Measurements from ENCODE around the gene HOXA7. TPM values are rescaled to one million over a fixed set of nuclear protein-coding genes. Genes with fewer than 3 reads are reported as not detected.
A peak's percentile ranks its signal among the peaks of the same experiment; 100 is the strongest.

Gene HOXA7
- total RNA-seq (2014; rRNA removed; shearing (Covaris generic); ENCODE audit: low replicate concordance) = 7.5 and 10.2 TPM in 2 replicates

DNA sequence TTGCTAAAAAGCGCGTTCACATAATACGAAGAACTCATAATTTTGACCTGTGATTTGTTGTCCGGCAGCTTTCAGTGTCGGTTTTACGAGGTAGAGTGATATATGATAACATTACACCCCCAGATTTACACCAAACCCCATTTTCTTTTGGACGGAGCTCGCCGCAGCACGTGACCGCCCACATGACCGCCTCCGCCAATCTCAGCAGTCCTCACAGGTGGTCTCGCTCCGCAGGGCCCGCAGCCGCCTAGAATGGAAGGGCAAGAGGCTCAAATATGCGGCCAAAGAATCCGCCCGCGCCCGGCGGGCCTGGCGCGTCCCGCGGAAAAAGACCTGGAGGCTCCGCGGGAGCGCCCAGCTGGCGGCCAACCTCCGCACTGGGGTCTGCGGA lies at the start of gene HOXA7:
TSS of gene HOXA7 (minus strand) at position 168 of the 391 bp plus-strand sequence. CDS start at position 38, 130 bp downstream.
- Histone ChIP-seq H3K79me2 (ENCODE audit: low read length) (no peaks in the 10 kb centered on the region), H3K27ac (ENCODE audit: low read length) (peak within 1 kb of the TSS; percentile 75), H3K4me1 (ENCODE audit: low read length) (peaks cover 52% of the 10 kb centered on the region), H3K27me3 (ENCODE audit: low read length) (no peaks in the 10 kb centered on the region), H3K9me2 (replicated peaks; ENCODE audit: insufficient read depth, low read length) (no peaks in the 10 kb centered on the region), H4K20me1 (ENCODE audit: insufficient read depth, low read depth, low read length) (no peaks in the 10 kb centered on the region), H3K9me3 (ENCODE audit: low read length) (no peaks in the 10 kb centered on the region), H3K4me2 (ENCODE audit: low read depth, low read length, poor library complexity, severe bottlenecking) (peak within 1 kb of the TSS; percentile 77), H2AFZ (ENCODE audit: low read length) (peak within 1 kb of the TSS; percentile 96), H3K36me3 (ENCODE audit: insufficient read depth, low read length) (no peaks in the 10 kb centered on the region), H3K4me3 (ENCODE audit: low read length) (peak within 1 kb of the TSS; percentile 69), H3K9ac (ENCODE audit: low read length) (peak within 1 kb of the TSS; percentile 78)
- DNase-seq = peak; percentile 90

DNA sequence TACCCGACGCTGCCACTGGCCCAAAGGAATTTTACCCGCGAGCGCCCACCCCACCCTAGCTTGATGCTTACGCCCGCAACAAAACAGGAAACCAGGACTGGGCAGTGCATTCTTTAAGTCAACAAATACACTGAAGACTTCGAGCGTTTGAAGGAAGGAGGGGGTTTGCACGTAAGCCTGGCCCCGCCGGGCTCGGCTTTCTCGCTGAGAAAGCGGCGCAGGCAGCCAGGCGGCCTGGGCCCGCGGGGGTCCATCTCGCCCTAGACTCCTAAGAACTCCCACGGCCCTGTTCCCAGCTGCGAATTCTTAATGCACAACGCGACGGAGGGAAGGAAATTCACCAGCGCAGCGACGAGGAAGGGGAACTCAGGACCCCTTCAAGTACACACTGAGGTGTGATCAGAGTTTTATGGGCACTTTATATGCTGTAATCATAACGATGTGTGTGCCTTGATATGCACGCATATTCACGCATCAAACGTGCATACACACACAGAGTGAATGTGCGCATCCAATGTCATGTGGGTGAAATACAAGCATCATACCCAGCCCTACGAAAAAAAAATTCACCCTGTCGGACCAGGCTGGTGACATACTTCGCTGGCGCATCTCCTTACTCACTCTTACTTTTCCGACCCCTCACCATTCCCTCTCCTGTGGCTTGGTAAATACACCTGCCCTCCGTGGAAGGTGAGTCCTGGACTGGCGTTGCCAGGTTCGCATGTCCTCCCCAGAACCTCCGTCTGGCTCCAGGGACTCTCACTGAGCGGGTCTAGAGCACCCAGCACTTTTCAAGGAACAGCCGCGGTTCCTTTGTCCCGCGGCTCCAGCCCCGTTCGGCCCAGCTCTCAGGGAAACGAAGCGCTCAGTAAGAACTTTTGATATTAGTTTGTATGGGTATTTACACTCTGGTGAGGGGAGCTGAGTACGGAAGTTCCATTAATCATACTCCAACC lies 49.1 kb upstream of the HOXA7 start:
- Histone ChIP-seq H3K79me2 (ENCODE audit: low read length) (no peaks in the 10 kb centered on the region), H3K27ac (ENCODE audit: low read length) (no peak overlapping the region), H3K4me2 (ENCODE audit: low read depth, low read length, poor library complexity, severe bottlenecking) (no peak overlapping the region), H3K4me1 (ENCODE audit: low read length) (peaks cover 14% of the 10 kb centered on the region), H3K27me3 (ENCODE audit: low read length) (no peaks in the 10 kb centered on the region), H3K36me3 (ENCODE audit: insufficient read depth, low read length) (no peaks in the 10 kb centered on the region), H3K4me3 (ENCODE audit: low read length) (no peak overlapping the region), H3K9ac (ENCODE audit: low read length) (no peak overlapping the region), H2AFZ (ENCODE audit: low read length) (no peak overlapping the region), H3K9me3 (ENCODE audit: low read length) (no peaks in the 10 kb centered on the region), H3K9me2 (replicated peaks; ENCODE audit: insufficient read depth, low read length) (no peaks in the 10 kb centered on the region), H4K20me1 (ENCODE audit: insufficient read depth, low read depth, low read length) (no peaks in the 10 kb centered on the region)
- no peak for DNase-seq

GRCh38 chr7:27204851-27205322 lies 48.4 kb upstream of the HOXA7 start:
- Histone ChIP-seq H2AFZ (ENCODE audit: low read length) (no peak overlapping the region), H3K4me1 (ENCODE audit: low read length) (peaks cover 19% of the 10 kb centered on the region), H3K9me2 (replicated peaks; ENCODE audit: insufficient read depth, low read length) (no peaks in the 10 kb centered on the region), H3K36me3 (ENCODE audit: insufficient read depth, low read length) (no peaks in the 10 kb centered on the region), H3K79me2 (ENCODE audit: low read length) (no peaks in the 10 kb centered on the region), H3K9me3 (ENCODE audit: low read length) (no peaks in the 10 kb centered on the region), H3K27me3 (ENCODE audit: low read length) (no peaks in the 10 kb centered on the region), H3K4me3 (ENCODE audit: low read length) (no peak overlapping the region), H3K27ac (ENCODE audit: low read length) (no peak overlapping the region), H3K4me2 (ENCODE audit: low read depth, low read length, poor library complexity, severe bottlenecking) (no peak overlapping the region), H3K9ac (ENCODE audit: low read length) (no peak overlapping the region), H4K20me1 (ENCODE audit: insufficient read depth, low read depth, low read length) (no peaks in the 10 kb centered on the region)
- DNase-seq = no peak

GRCh38 chr7:27203964-27204594 lies 47.6 kb upstream of the HOXA7 start:
- H2AFZ ChIP-seq (ENCODE audit: low read length) = no peak overlapping the region
- no peaks in the 10 kb centered on the region for H3K36me3 ChIP-seq (ENCODE audit: insufficient read depth, low read length)
- DNase-seq = no peak
- no peak overlapping the region for H3K4me3 ChIP-seq (ENCODE audit: low read length)
- no peak overlapping the region for H3K9ac ChIP-seq (ENCODE audit: low read length)
- no peaks in the 10 kb centered on the region for H3K79me2 ChIP-seq (ENCODE audit: low read length)
- H3K9me3 ChIP-seq (ENCODE audit: low read length) = no peaks in the 10 kb centered on the region
- H4K20me1 ChIP-seq (ENCODE audit: insufficient read depth, low read depth, low read length) = no peaks in the 10 kb centered on the region
- no peaks in the 10 kb centered on the region for H3K9me2 ChIP-seq (replicated peaks; ENCODE audit: insufficient read depth, low read length)
- H3K4me2 ChIP-seq (ENCODE audit: low read depth, low read length, poor library complexity, severe bottlenecking) = no peak overlapping the region
- peaks cover 19% of the 10 kb centered on the region for H3K4me1 ChIP-seq (ENCODE audit: low read length)
- H3K27ac ChIP-seq (ENCODE audit: low read length) = no peak overlapping the region
- H3K27me3 ChIP-seq (ENCODE audit: low read length) = no peaks in the 10 kb centered on the region

GRCh38 chr7:27203365-27203953 lies 47.0 kb upstream of the HOXA7 start:
- Histone ChIP-seq H3K36me3 (ENCODE audit: insufficient read depth, low read length) (no peaks in the 10 kb centered on the region), H3K27me3 (ENCODE audit: low read length) (no peaks in the 10 kb centered on the region), H3K9me3 (ENCODE audit: low read length) (no peaks in the 10 kb centered on the region), H3K9me2 (replicated peaks; ENCODE audit: insufficient read depth, low read length) (no peaks in the 10 kb centered on the region), H3K4me1 (ENCODE audit: low read length) (peaks cover 19% of the 10 kb centered on the region), H3K27ac (ENCODE audit: low read length) (no peak overlapping the region), H2AFZ (ENCODE audit: low read length) (no peak overlapping the region), H3K4me2 (ENCODE audit: low read depth, low read length, poor library complexity, severe bottlenecking) (no peak overlapping the region), H3K4me3 (ENCODE audit: low read length) (no peak overlapping the region), H3K79me2 (ENCODE audit: low read length) (no peaks in the 10 kb centered on the region), H4K20me1 (ENCODE audit: insufficient read depth, low read depth, low read length) (no peaks in the 10 kb centered on the region), H3K9ac (ENCODE audit: low read length) (no peak overlapping the region)
- no peak for DNase-seq

DNA sequence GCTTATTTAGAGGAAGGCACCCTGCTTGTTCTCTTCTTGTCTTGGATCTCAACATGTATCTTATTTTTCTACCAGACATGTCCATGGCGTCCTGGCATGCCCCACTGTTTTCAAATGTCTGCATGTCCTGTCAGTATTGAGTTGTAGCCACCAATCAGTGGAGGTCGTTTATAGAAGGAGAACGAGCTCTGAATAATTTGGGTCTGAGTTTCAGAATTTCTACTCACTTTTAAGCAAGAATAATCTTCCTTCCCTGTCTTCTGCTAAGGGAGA lies 46.3 kb upstream of the HOXA7 start:
- Histone ChIP-seq H2AFZ (ENCODE audit: low read length) (no peak overlapping the region), H3K27ac (ENCODE audit: low read length) (no peak overlapping the region), H3K9ac (ENCODE audit: low read length) (no peak overlapping the region), H3K4me3 (ENCODE audit: low read length) (no peak overlapping the region), H3K9me3 (ENCODE audit: low read length) (no peaks in the 10 kb centered on the region), H3K9me2 (replicated peaks; ENCODE audit: insufficient read depth, low read length) (no peaks in the 10 kb centered on the region), H3K4me2 (ENCODE audit: low read depth, low read length, poor library complexity, severe bottlenecking) (no peak overlapping the region), H3K4me1 (ENCODE audit: low read length) (peaks cover 19% of the 10 kb centered on the region), H3K79me2 (ENCODE audit: low read length) (no peaks in the 10 kb centered on the region), H4K20me1 (ENCODE audit: insufficient read depth, low read depth, low read length) (no peaks in the 10 kb centered on the region), H3K27me3 (ENCODE audit: low read length) (no peaks in the 10 kb centered on the region), H3K36me3 (ENCODE audit: insufficient read depth, low read length) (no peaks in the 10 kb centered on the region)
- no peak for DNase-seq

DNA sequence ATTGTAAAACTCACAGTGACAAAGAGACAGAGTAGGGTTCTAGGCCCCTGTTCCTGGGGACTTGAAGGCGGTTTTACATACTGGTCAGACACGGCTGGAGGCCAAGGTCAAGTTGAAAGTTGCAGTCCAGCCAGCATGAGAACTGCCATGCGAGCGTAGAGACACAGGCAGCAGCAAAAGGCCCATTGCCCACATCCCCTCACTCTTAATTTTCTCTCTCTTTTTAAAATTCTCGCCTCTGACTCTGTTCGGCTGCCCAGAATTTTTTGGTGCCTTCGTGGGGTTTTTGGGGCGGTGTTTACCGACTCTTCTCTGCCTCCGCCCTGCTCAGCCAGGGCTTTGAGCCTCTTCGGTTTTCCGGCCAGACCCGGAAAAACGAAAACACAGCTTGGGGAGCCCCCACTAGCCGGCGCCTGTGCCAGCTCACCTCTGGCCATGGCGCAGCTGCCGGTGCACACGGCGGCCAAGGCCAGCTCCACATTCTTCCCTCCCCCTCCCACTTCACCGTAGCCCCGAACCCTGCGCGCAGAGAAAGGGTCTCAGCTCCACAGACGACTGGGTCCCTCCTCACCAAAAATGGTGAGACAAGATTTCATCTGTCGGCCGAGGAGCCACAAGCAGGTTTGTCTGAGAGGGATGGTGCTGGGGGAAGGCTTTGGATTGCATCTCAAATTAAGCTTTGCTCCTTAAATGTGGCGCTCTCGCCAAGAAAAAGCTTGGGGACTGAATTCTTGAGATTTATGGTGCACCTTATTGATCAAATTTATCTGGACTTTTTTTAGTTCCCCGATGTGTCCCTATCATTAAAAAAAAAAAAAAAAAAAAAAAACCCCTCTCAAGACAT lies 45.8 kb upstream of the HOXA7 start:
- H3K9ac ChIP-seq (ENCODE audit: low read length) = no peak overlapping the region; the same call in 1 of the 2 replicates
- no peaks in the 10 kb centered on the region for H3K36me3 ChIP-seq (ENCODE audit: insufficient read depth, low read length)
- DNase-seq = no peak
- H3K4me3 ChIP-seq (ENCODE audit: low read length) = no peak overlapping the region
- no peak overlapping the region for H2AFZ ChIP-seq (ENCODE audit: low read length)
- no peak overlapping the region for H3K27ac ChIP-seq (ENCODE audit: low read length)
- H3K9me3 ChIP-seq (ENCODE audit: low read length) = no peaks in the 10 kb centered on the region
- H3K79me2 ChIP-seq (ENCODE audit: low read length) = no peaks in the 10 kb centered on the region
- no peaks in the 10 kb centered on the region for H4K20me1 ChIP-seq (ENCODE audit: insufficient read depth, low read depth, low read length)
- no peaks in the 10 kb centered on the region for H3K9me2 ChIP-seq (replicated peaks; ENCODE audit: insufficient read depth, low read length)
- H3K4me2 ChIP-seq (ENCODE audit: low read depth, low read length, poor library complexity, severe bottlenecking) = peak overlapping the region; percentile 90
- no peaks in the 10 kb centered on the region for H3K27me3 ChIP-seq (ENCODE audit: low read length)
- peaks cover 19% of the 10 kb centered on the region for H3K4me1 ChIP-seq (ENCODE audit: low read length)
